Right lobe of liver (tissue), 6 donors: ENCODE results near the gene FBLN2. TPM values are rescaled to one million over a fixed set of nuclear protein-coding genes. Genes with fewer than 3 reads are reported as not detected.

Source experiments
- ATAC-seq, 4 donors: fragments of 200-7000 bp; cut with Tn5 transposase; one replicate each; pipeline ENCODE4 v1.9.1; 2020; ENCODE audit warnings: mild to moderate bottlenecking in 4 of 4, moderate library complexity in 4 of 4
- DNase-seq, 3 donors: peaks; one replicate each; pipeline ENCODE4 v3.0.0-alpha.2; 2020
- H3K27ac ChIP-seq, 3 donors: fragments of 200-600 bp; one replicate each; pipeline ENCODE4 v1.8.0; 2022
- H3K27me3 ChIP-seq, 2 donors: fragments of 200-600 bp; one replicate each; pipeline ENCODE4 v1.8.0; 2022
- H3K36me3 ChIP-seq, 4 donors: fragments of 200-600 bp; sonication (generic) in 1 of 4; one replicate each; pipeline versions ENCODE4 v1.5.1 to v1.8.0; 2017 to 2022; ENCODE audit warnings: control low read depth in 1 of 4
- H3K4me1 ChIP-seq, 4 donors: fragments of 200-600 bp; sonication (generic) in 1 of 4; one replicate each; pipeline versions ENCODE4 v1.5.1 to v1.8.0; 2017 to 2022; ENCODE audit warnings: control low read depth in 1 of 4
- H3K4me3 ChIP-seq, 3 donors: fragments of 200-600 bp; one replicate each; pipeline ENCODE4 v1.8.0; 2022
- H3K9me3 ChIP-seq, 4 donors: fragments of 200-600 bp; sonication (generic) in 1 of 4; one replicate each; pipeline versions ENCODE4 v1.5.1 to v1.8.0; 2017 to 2022; ENCODE audit warnings: control low read depth in 1 of 4
- POLR2A ChIP-seq: fragments of 450-650 bp; IDR thresholded peaks from one replicate; pipeline ENCODE4 v1.6.1; 2017; ENCODE audit warnings: antibody characterized with exemption, mild to moderate bottlenecking
- WGBS: methylation state at CpG from one replicate; pipeline ENCODE4 v1.1.6; 2018; ENCODE audit warnings: low coverage, low lambda C conversion rate; ENCODE audit not compliant: insufficient coverage; ENCODE audit errors: missing lambda C conversion rate; 5-methylcytosine and 5-hydroxymethylcytosine counted together
- intact Hi-C, 2 donors: fragments of 100-400 bp; cut with DNase I; formaldehyde crosslinking; loops; one replicate each; pipeline versions ENCODE4 v1.11.2 to v1.14.1; 2022
- total RNA-seq, 6 experiments: library from RNA; depleted of rRNA in 2 of 6; stranded (reverse); fragments of >200 nt in 2 of 6; fragmentation: NEBNext Ultra II Directional in 3 of 6; extraction: Animal tissue kit (Norgen Biotek cat#: 25700) in 3 of 6; gene quantifications; one replicate each; pipeline versions ENCODE4 v1.1.0 to v1.2.4, GENCODE V29; 2016 to 2023
- TF ChIP-seq, protein P1 (sequence below), 4 donors: fragments of 200-600 bp in 3 of 4; fragments of 450-650 bp in 1 of 4; IDR thresholded peaks; one replicate each; pipeline versions ENCODE4 v1.5.1 to v1.8.0; 2016 to 2022; ENCODE audit warnings: antibody characterized with exemption in 4 of 4, mild to moderate bottlenecking in 2 of 4
- donor health status: DM: no; HTN: yes; CAD: no.
- donor health status: DM: no; HTN: no; CAD: no.
- donor health status: DM: no; HTN: no; CAD: no.
- donor health status: DM: no; HTN: yes; CAD: no.
- donor health status: DM: no; HTN: yes; CAD: no.

FBLN2 gene
- total RNA-seq, 6 experiments from 2014 or later, result 1.9 to 4.0 (median 2.7) TPM

DNA sequence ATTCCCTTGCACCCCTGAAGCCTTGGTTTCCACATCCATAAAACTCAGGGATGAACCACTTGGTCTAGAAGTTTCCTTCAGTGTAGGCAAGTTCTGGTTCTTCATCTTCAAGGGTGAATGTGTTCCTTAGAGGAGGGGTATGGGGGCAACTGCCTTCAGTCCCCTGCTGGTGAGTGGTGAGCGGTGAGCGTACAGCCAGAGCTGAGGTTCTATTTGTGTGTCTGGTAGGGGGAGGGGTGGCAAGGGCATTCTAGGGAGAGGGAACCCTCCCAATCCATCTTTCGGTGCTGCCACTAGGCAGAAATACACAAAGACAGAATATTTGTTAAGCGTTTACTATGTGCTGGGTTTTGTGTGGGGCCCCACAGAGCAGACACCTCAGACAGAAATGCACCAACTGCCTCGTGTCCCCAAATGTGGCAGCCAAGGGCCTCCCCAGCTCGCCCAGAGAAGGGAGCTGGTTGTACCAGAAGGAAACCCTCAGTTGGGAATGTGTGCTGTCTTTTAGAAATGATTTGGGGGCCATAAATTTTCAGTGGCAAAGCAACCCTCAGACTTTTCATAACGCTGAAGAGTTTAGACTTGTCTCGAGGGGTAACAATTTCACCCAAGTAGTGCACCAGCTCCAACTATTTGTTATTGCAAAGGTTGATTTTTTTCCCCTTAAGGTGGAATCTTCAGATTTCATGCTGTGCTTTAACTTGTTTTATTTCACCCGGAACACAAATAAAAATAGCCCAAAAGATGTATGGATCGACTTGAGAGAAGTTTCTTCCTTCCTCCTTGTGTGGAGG is 137.6 kb downstream of the FBLN2 start:
- Histone ChIP-seq H3K4me1 (no peaks in the 10 kb centered on the region), H3K36me3 (no peaks in the 10 kb centered on the region), H3K27ac (no peak overlapping the region), H3K27me3 (no peaks in the 10 kb centered on the region), H3K9me3 (no peaks in the 10 kb centered on the region), H3K4me3 (no peak overlapping the region)
- WGBS, result 56% methylated on average over 8 of the region's 10 CpGs
- no peak for ATAC-seq
- intact Hi-C loops, result no loop called here
- no peak for TF ChIP-seq POLR2A
- TF ChIP-seq, protein P1, sequence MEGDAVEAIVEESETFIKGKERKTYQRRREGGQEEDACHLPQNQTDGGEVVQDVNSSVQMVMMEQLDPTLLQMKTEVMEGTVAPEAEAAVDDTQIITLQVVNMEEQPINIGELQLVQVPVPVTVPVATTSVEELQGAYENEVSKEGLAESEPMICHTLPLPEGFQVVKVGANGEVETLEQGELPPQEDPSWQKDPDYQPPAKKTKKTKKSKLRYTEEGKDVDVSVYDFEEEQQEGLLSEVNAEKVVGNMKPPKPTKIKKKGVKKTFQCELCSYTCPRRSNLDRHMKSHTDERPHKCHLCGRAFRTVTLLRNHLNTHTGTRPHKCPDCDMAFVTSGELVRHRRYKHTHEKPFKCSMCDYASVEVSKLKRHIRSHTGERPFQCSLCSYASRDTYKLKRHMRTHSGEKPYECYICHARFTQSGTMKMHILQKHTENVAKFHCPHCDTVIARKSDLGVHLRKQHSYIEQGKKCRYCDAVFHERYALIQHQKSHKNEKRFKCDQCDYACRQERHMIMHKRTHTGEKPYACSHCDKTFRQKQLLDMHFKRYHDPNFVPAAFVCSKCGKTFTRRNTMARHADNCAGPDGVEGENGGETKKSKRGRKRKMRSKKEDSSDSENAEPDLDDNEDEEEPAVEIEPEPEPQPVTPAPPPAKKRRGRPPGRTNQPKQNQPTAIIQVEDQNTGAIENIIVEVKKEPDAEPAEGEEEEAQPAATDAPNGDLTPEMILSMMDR (IDR thresholded peaks at IDR 0.05), result no peak
- no peak for DNase-seq

DNA sequence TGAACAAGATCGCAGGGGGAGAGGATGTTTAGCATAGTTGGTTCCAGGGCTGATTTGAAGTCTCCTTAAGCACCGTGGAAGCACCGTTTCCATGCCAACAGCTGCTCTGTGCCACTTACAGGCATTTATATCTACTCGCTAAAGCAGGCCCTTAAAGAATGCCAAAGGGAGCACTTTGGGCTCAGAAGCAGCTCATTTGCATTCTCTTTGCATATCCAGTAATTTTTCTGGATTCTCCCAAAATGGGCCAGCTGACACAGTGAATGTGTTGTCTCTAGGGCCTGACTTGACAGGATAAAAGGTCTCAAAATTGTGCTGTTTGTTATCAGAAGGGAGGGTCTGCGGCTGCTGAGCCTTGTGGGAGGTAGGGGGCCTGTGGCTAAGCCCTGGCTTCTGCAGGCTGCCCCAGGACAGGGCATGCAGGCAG is 138.6 kb downstream of the FBLN2 start:
- DNase-seq (no peak), ATAC-seq (no peak)
- Histone ChIP-seq H3K27ac (no peak overlapping the region), H3K36me3 (no peaks in the 10 kb centered on the region), H3K4me3 (no peak overlapping the region), H3K27me3 (no peaks in the 10 kb centered on the region), H3K9me3 (no peaks in the 10 kb centered on the region), H3K4me1 (no peaks in the 10 kb centered on the region)
- 37% methylated on average over 4 of the region's 5 CpGs for WGBS
- intact Hi-C loops, result no loop called here
- no peak for TF ChIP-seq POLR2A
- TF ChIP-seq, protein P1 (IDR thresholded peaks at IDR 0.05), result no peak

Other genes with a start within 250 kb of the FBLN2 start
- 10 to 100 TPM; 11.7 to 17.7 (median 15.6) TPM for gene NUP210, start 128.8 kb upstream of the FBLN2 start, total RNA-seq
- 10 to 100 TPM in 1 of 6 experiments, 1 to 10 TPM in 5; 2.2 to 10.8 (median 5.0) TPM for gene HDAC11, start 68.8 kb upstream of the FBLN2 start, total RNA-seq